OCI-LY1 (cell line): ENCODE data around the gene EXD3.

ENCODE experiments used
- CTCF ChIP-seq: fragments of 200-600 bp; sonication (generic), shearing (Covaris generic); IDR thresholded peaks from 2 replicates; pipeline ENCODE4 v1.5.1; 2017; ENCODE audit warnings: mild to moderate bottlenecking, antibody characterized with exemption, low read length, moderate library complexity, mixed read lengths
- EZH2 ChIP-seq: fragments of 200-600 bp; sonication (generic), shearing (Covaris generic); IDR thresholded peaks from 2 replicates; pipeline ENCODE4 v1.8.0; 2017; ENCODE audit warnings: borderline replicate concordance, mixed run types, mild to moderate bottlenecking, antibody characterized with exemption, low read length, moderate library complexity, mixed read lengths

GRCh38 chr9:137278061-137278701 is 144.8 kb downstream of the EXD3 start:
- TF ChIP-seq CTCF (no peak), EZH2 (no peak)
